Loucy (cell line): Measurements from ENCODE around the gene ETS2.

Source experiments
- EZH2phosphoT487 ChIP-seq: fragments of 200-600 bp; IDR thresholded peaks from 2 replicates; pipeline ENCODE4 v1.6.1; 2018; ENCODE audit warnings: antibody characterized with exemption, mild to moderate bottlenecking, moderate library complexity, borderline replicate concordance
- TF ChIP-seq, protein P1 (sequence below): fragments of 200-600 bp; sonication (generic); conservative IDR thresholded peaks from 2 replicates; pipeline ENCODE4 v1.5.1; 2014; ENCODE audit warnings: mild to moderate bottlenecking, antibody characterized with exemption, low read length

DNA sequence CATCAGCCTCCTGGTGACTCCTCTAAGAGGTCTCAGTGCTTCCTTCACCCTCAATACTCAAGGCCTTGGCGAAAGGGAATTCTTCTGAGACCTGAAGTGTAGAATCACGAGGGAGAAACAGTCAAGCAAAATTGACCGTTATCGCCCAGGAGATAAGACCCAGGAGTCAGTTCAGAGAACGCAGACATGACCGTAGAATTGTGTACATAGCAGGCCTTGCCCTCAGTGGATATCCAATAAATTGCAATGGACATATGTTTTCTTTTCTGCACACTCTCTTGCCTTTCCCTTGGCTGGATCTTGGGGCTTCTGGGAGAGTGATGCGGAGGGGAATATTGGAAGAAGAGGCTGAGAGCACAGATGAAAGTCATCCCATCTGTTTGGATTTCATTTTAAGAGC lies 15.7 kb upstream of the ETS2 start:
- TF ChIP-seq, protein P1, sequence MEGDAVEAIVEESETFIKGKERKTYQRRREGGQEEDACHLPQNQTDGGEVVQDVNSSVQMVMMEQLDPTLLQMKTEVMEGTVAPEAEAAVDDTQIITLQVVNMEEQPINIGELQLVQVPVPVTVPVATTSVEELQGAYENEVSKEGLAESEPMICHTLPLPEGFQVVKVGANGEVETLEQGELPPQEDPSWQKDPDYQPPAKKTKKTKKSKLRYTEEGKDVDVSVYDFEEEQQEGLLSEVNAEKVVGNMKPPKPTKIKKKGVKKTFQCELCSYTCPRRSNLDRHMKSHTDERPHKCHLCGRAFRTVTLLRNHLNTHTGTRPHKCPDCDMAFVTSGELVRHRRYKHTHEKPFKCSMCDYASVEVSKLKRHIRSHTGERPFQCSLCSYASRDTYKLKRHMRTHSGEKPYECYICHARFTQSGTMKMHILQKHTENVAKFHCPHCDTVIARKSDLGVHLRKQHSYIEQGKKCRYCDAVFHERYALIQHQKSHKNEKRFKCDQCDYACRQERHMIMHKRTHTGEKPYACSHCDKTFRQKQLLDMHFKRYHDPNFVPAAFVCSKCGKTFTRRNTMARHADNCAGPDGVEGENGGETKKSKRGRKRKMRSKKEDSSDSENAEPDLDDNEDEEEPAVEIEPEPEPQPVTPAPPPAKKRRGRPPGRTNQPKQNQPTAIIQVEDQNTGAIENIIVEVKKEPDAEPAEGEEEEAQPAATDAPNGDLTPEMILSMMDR = no peak
- TF ChIP-seq EZH2phosphoT487 = no peak
